Endothelial cell of umbilical vein (primary cell): Measurements from ENCODE around the gene CCSER1. TPM values are rescaled to one million over a fixed set of nuclear protein-coding genes. Genes with fewer than 3 reads are reported as not detected.

ENCODE experiments used
- BruUV-seq: library from RNA; stranded (reverse); fragments of 400-500 nt; replicated peaks from 2 replicates; lab custom pipeline; 2021; lab: Mats Ljungman, UMichigan
- CTCF ChIA-PET: fragments of 300-600, 350-600 bp; sonication (Branson Sonifier 250); formaldehyde crosslinking; loops from one replicate; lab custom pipeline; 2021; ENCODE audit warnings: antibody characterized with exemption, inconsistent platforms; lab: Charles Lee
- POLR2A ChIA-PET: fragments of 300-600, 350-600 bp; sonication (Branson Sonifier 250); formaldehyde crosslinking; loops from one replicate; lab custom pipeline; 2021; ENCODE audit warnings: antibody characterized with exemption, inconsistent platforms; lab: Charles Lee
- DNase-seq: peaks from one replicate; pipeline ENCODE4 v3.0.0-alpha.2; 2011; ENCODE audit warnings: low read depth, low spot score
- FAIRE-seq: peaks from 2 replicates; lab custom pipeline; 2011; peaks lifted over from hg19 to GRCh38; lab: Jason Lieb, UNC
- H2AFZ ChIP-seq: 2 replicates; pipeline ENCODE4 v1.6.0; 2012; ENCODE audit warnings: low read depth, low read length, control low read depth, inconsistent platforms
- H3K27ac ChIP-seq: 2 replicates; pipeline ENCODE4 v1.5.1; 2011; ENCODE audit warnings: low read depth, mild to moderate bottlenecking, control low read depth, low read length, moderate library complexity; ENCODE audit not compliant: insufficient read depth
- H3K27me3 ChIP-seq, 2 experiments: 2 replicates each; pipeline versions ENCODE4 v1.6.0 to v1.6.1; 2011; ENCODE audit warnings: low read length in 2 of 2, mixed read lengths in 1 of 2; ENCODE audit not compliant: control insufficient read depth in 2 of 2, insufficient read depth in 2 of 2
- H3K36me3 ChIP-seq, 2 experiments: 2 replicates in 1 of 2; 3 replicates in 1 of 2; pipeline ENCODE4 v1.5.1; 2011; ENCODE audit warnings: low read length in 2 of 2, mild to moderate bottlenecking in 1 of 2, moderate library complexity in 1 of 2; ENCODE audit not compliant: control insufficient read depth in 2 of 2, insufficient read depth in 2 of 2; ENCODE audit errors: extremely low read depth in 1 of 2
- H3K4me1 ChIP-seq: 3 replicates; pipeline ENCODE4 v1.5.1; 2011; ENCODE audit warnings: mild to moderate bottlenecking, low read length; ENCODE audit not compliant: control insufficient read depth, insufficient read depth; ENCODE audit errors: extremely low read depth
- H3K4me2 ChIP-seq: 2 replicates; pipeline ENCODE4 v1.6.1; 2011; ENCODE audit warnings: low read length, control low read depth, mixed read lengths; ENCODE audit not compliant: insufficient read depth
- H3K4me3 ChIP-seq, 3 experiments: fragments of 200-600 bp in 1 of 3; sonication (generic), shearing (Covaris generic) in 1 of 3; replicated peaks in 1 of 3; 2 replicates each; pipeline ENCODE4 v1.5.1; 2011 to 2016; ENCODE audit warnings: control low read depth in 3 of 3, low read length in 3 of 3, mild to moderate bottlenecking in 2 of 3, inconsistent platforms in 1 of 3, low read depth in 1 of 3, moderate library complexity in 1 of 3; ENCODE audit not compliant: insufficient read depth in 1 of 3
- H3K79me2 ChIP-seq: 2 replicates; pipeline ENCODE4 v1.6.0; 2012; ENCODE audit warnings: low read length, inconsistent platforms; ENCODE audit not compliant: control insufficient read depth, insufficient read depth
- H3K9ac ChIP-seq: replicated peaks from 2 replicates; pipeline ENCODE3; 2011; ENCODE audit warnings: low read length, control low read depth; ENCODE audit not compliant: insufficient read depth; ENCODE audit errors: extremely low read depth
- H3K9me1 ChIP-seq: replicated peaks from 3 replicates; pipeline ENCODE4 v1.6.0; 2011; ENCODE audit warnings: mild to moderate bottlenecking, low read length; ENCODE audit not compliant: control insufficient read depth, insufficient read depth; ENCODE audit errors: extremely low read depth
- H3K9me3 ChIP-seq: replicated peaks from 2 replicates; pipeline ENCODE4 v1.5.1; 2012; ENCODE audit warnings: low read length, inconsistent platforms; ENCODE audit not compliant: control insufficient read depth, insufficient read depth
- H4K20me1 ChIP-seq: replicated peaks from 2 replicates; pipeline ENCODE3; 2011; ENCODE audit warnings: mild to moderate bottlenecking, low read length; ENCODE audit not compliant: control insufficient read depth, insufficient read depth; ENCODE audit errors: extremely low read depth
- CTCF ChIP-seq, 2 donors: IDR thresholded peaks; 1 replicate in 1 of 2; 2 replicates in 1 of 2; pipeline ENCODE4 v1.5.1; 2011; ENCODE audit warnings: low read length in 2 of 2, mild to moderate bottlenecking in 2 of 2, moderate library complexity in 2 of 2, control low read depth in 1 of 2, inconsistent platforms in 1 of 2, low read depth in 1 of 2; ENCODE audit not compliant: insufficient read depth in 1 of 2; ENCODE audit errors: extremely low read depth in 1 of 2
- EZH2 ChIP-seq: IDR thresholded peaks from 2 replicates; pipeline ENCODE4 v1.6.1; 2012; ENCODE audit warnings: borderline replicate concordance, low read depth, mild to moderate bottlenecking, moderate library complexity, low read length, inconsistent platforms; ENCODE audit not compliant: severe bottlenecking
- FOS ChIP-seq: IDR thresholded peaks from 2 replicates; pipeline ENCODE4 v1.6.1; 2011; ENCODE audit warnings: mild to moderate bottlenecking, low read length, moderate library complexity, borderline replicate concordance; ENCODE audit not compliant: insufficient read depth
- GATA2 ChIP-seq: IDR thresholded peaks from 2 replicates; pipeline ENCODE4 v1.7.0; 2011; ENCODE audit warnings: low read depth, mild to moderate bottlenecking, moderate library complexity, mixed read lengths, low read length; ENCODE audit not compliant: insufficient read length, insufficient read depth
- JUN ChIP-seq: IDR thresholded peaks from 2 replicates; pipeline ENCODE4 v1.6.1; 2011; ENCODE audit warnings: borderline replicate concordance, low read depth; ENCODE audit not compliant: insufficient read length, insufficient read depth
- MAX ChIP-seq: IDR thresholded peaks from 2 replicates; pipeline ENCODE4 v1.6.1; 2011; ENCODE audit not compliant: insufficient read depth, insufficient read length
- MYC ChIP-seq: IDR thresholded peaks from one replicate; pipeline ENCODE4 v1.6.1; 2011; ENCODE audit warnings: mild to moderate bottlenecking, low read depth, low read length
- POLR2A ChIP-seq: IDR thresholded peaks from 2 replicates; pipeline ENCODE4 v1.6.1; 2012; ENCODE audit warnings: low read depth, mild to moderate bottlenecking, control low read depth, low read length
- POLR2AphosphoS5 ChIP-seq: IDR thresholded peaks from 2 replicates; pipeline ENCODE4 v1.6.1; 2012; ENCODE audit warnings: low read depth, mild to moderate bottlenecking, control low read depth, low read length, moderate library complexity; ENCODE audit not compliant: insufficient read depth
- dilution Hi-C: fragments of 300-500 bp; cut with MboI; formaldehyde crosslinking; loops from one replicate; pipeline ENCODE4 v1.15.0; 2019; ENCODE audit warnings: low sequenced_read_pairs; ENCODE audit not compliant: extremely low pct_ligation_motif_present
- intact Hi-C: fragments of 100-400 bp; cut with micrococcal nuclease; formaldehyde crosslinking; loops from one replicate; pipeline ENCODE4 v1.10.0; 2022
- polyA plus RNA-seq, 4 experiments: library from polyadenylated mRNA; depleted of rRNA in 3 of 4; stranded (reverse) in 3 of 4; unstranded in 1 of 4; fragments of >200 nt; gene quantifications; 2 replicates each; pipeline versions ENCODE4 v1.2.1 to v1.2.3, GENCODE V29; 2011 to 2012; ENCODE audit warnings: missing spikeins in 1 of 4
- total RNA-seq: library from RNA; stranded (reverse); gene quantifications from 2 replicates; pipeline ENCODE4 v1.2.3, GENCODE V29; 2021

Gene CCSER1
- total and polyA plus RNA-seq, 2 donors (not counting 3 experiments of a cell fraction or from before 2014, with no cell fraction given) = 0.11 to 1.8 TPM

- Histone ChIP-seq H3K9ac (no peak overlapping the region), H3K4me3 (no peak overlapping the region), H3K9me1 (no peaks in the 10 kb centered on the region), H3K4me1 (no peaks in the 10 kb centered on the region), H3K27me3 (no peaks in the 10 kb centered on the region), H3K27ac (no peak overlapping the region), H3K79me2 (no peaks in the 10 kb centered on the region), H2AFZ (no peak overlapping the region), H4K20me1 (no peaks in the 10 kb centered on the region), H3K36me3 (no peaks in the 10 kb centered on the region), H3K4me2 (no peak overlapping the region), H3K9me3 (no peaks in the 10 kb centered on the region)
- CTCF ChIA-PET = no interaction called here
- no peak for TF ChIP-seq GATA2
- no peak for TF ChIP-seq CTCF (IDR thresholded peaks at IDR 0.05; ENCODE audit: extremely low read depth in 1 of 2, insufficient read depth in 1 of 2, low read depth in 1 of 2, low read length in 2 of 2)
- TF ChIP-seq MYC = no peak
- no peak for TF ChIP-seq FOS
- TF ChIP-seq POLR2A = no peak
- TF ChIP-seq JUN = no peak
- TF ChIP-seq MAX = no peak
- no peak for TF ChIP-seq EZH2
- no peak for TF ChIP-seq POLR2AphosphoS5
- intact Hi-C loops (no loop called here), dilution Hi-C loops (no loop called here)
- BruUV-seq = no TSS peak
- POLR2A ChIA-PET = no interaction called here
- FAIRE-seq (no peak), DNase-seq (no peak)
These were observed 562.5 kb downstream of the CCSER1 start for GRCh38 chr4:90689739-90690138.
